Measurements from ENCODE around the gene ANKRD44.

Gene ANKRD44

GRCh38 chr2:197339496-197340220 lies 29.1 kb upstream of the ANKRD44 start:
- ChIA-PET CTCF (no interaction called here), POLR2A (no interaction called here)
- TF ChIP-seq, protein P1, sequence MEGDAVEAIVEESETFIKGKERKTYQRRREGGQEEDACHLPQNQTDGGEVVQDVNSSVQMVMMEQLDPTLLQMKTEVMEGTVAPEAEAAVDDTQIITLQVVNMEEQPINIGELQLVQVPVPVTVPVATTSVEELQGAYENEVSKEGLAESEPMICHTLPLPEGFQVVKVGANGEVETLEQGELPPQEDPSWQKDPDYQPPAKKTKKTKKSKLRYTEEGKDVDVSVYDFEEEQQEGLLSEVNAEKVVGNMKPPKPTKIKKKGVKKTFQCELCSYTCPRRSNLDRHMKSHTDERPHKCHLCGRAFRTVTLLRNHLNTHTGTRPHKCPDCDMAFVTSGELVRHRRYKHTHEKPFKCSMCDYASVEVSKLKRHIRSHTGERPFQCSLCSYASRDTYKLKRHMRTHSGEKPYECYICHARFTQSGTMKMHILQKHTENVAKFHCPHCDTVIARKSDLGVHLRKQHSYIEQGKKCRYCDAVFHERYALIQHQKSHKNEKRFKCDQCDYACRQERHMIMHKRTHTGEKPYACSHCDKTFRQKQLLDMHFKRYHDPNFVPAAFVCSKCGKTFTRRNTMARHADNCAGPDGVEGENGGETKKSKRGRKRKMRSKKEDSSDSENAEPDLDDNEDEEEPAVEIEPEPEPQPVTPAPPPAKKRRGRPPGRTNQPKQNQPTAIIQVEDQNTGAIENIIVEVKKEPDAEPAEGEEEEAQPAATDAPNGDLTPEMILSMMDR (IDR thresholded peaks at IDR 0.05; ENCODE audit: insufficient read depth, low read length, missing control alignments) = no peak
- H3K4me3 ChIP-seq (ENCODE audit: low read depth, low read length) = no peak overlapping the region
- DNase-seq (ENCODE audit: low read depth, low spot score) = no peak

DNA sequence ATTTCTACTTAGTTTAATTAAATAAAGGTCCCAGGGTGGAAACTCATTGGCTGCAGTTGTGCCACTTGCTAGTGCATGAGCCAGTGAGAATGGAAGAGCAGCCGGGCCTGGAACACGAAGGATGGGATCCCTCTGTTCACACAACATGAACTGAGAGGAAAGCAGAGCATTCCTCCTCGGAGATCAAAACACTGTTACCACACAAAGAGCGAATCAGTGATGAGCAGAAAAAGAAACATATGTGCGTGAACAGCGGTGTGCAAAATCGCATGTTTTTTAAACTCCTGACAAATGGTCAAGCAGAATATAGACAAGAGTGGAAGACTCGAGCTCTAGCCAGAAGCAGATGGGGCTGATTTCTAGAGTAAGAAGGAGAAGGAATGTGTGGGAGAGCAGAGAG lies 28.4 kb upstream of the ANKRD44 start:
- H3K4me3 ChIP-seq (ENCODE audit: low read depth, low read length) = no peak overlapping the region
- ChIA-PET CTCF (no interaction called here), POLR2A (no interaction called here)
- DNase-seq (ENCODE audit: low read depth, low spot score) = no peak
- TF ChIP-seq, protein P1 (IDR thresholded peaks at IDR 0.05; ENCODE audit: insufficient read depth, low read length, missing control alignments) = no peak

- no peak for DNase-seq (ENCODE audit: low read depth, low spot score)
- CTCF ChIA-PET = no interaction called here
- TF ChIP-seq, protein P1 (IDR thresholded peaks at IDR 0.05; ENCODE audit: insufficient read depth, low read length, missing control alignments) = no peak
- POLR2A ChIA-PET = no interaction called here
- no peak overlapping the region for H3K4me3 ChIP-seq (ENCODE audit: low read depth, low read length)
Measured at GRCh38 chr2:197332641-197333040, 22.1 kb upstream of the ANKRD44 start.

- no peak for DNase-seq (ENCODE audit: low read depth, low spot score)
- CTCF ChIA-PET = interaction anchor here (0.8 to 1.5 kb wide), 5 partner anchors 9 to 159 kb away, joined by 3 read pairs; no protein-coding TSS in a partner anchor
- POLR2A ChIA-PET = no interaction called here
- no peak overlapping the region for H3K4me3 ChIP-seq (ENCODE audit: low read depth, low read length)
- TF ChIP-seq, protein P1 (IDR thresholded peaks at IDR 0.05; ENCODE audit: insufficient read depth, low read length, missing control alignments) = no peak
Measured at GRCh38 chr2:197328461-197328860, 17.9 kb upstream of the ANKRD44 start.

DNA sequence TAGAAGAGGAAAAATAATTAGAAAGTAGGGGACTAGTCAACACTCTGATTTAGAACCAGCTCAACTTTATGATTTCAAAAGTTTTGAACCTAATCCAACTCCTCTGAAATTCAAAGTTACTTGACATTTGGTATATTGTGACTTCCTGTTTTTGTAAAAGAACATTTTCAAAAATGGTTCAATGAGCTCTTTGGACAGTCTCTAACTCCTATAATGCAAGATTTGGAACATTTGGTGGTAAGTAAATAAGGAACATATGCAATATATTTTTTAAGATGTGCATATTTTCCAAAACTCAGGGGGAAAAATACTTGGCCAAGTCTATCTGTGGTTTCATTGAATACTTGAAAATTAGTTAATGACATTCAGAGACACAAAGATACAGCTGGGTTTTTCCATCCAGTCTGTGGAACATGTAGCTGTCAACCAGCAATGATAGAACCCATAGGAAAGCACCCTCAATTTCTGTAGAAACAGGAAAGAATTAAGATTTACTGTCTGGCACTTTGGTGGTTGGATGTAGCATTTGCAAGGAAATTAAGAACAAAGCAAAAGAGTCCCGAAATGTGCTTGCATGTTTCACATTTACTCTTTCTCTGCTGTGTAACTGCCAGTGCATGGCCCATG lies 17.0 kb upstream of the ANKRD44 start:
- no peak overlapping the region for H3K4me3 ChIP-seq (ENCODE audit: low read depth, low read length)
- CTCF ChIA-PET = interaction anchor here (0.8 to 1.5 kb wide), 7 partner anchors 8 to 214 kb away, joined by 3 read pairs; no protein-coding TSS in a partner anchor
- TF ChIP-seq, protein P1 (IDR thresholded peaks at IDR 0.05; ENCODE audit: insufficient read depth, low read length, missing control alignments) = no peak
- DNase-seq (ENCODE audit: low read depth, low spot score) = no peak
- POLR2A ChIA-PET = no interaction called here

DNA sequence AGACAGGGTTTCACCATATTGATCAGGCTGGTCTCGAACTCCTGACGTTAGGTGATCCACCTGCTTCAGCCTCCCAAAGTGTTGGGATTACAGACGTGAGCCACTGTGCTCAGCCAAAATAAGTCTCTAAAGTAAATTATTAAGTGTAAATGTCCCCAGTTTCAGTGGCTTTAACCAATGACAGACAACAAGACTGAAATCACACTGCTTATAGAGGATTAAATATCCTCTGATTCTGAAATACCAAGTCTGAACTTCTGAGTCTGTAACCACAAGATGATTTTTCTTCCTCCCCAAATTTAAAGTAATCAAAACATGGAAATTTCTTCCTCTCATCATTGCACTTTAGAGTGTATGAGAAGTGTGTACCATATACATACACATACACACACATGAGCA lies 16.5 kb upstream of the ANKRD44 start:
- H3K4me3 ChIP-seq (ENCODE audit: low read depth, low read length) = no peak overlapping the region
- TF ChIP-seq, protein P1 (IDR thresholded peaks at IDR 0.05; ENCODE audit: insufficient read depth, low read length, missing control alignments) = no peak
- DNase-seq (ENCODE audit: low read depth, low spot score) = no peak
- ChIA-PET POLR2A (no interaction called here), CTCF (interaction anchor here (0.8 to 1.5 kb wide), 4 partner anchors 16 to 213 kb away, joined by 3 read pairs; no protein-coding TSS in a partner anchor)

All from AG04449 (cell line).